Right lobe of liver (tissue), 4 donors: ENCODE results near the gene IAH1.

Experiments used
- CTCF ChIP-seq, 4 donors: fragments of 200-600 bp in 3 of 4; fragments of 450-650 bp in 1 of 4; IDR thresholded peaks; one replicate each; pipeline versions ENCODE4 v1.5.1 to v1.8.0; 2016 to 2022; ENCODE audit warnings: antibody characterized with exemption in 4 of 4, mild to moderate bottlenecking in 2 of 4
- POLR2A ChIP-seq: fragments of 450-650 bp; IDR thresholded peaks from one replicate; pipeline ENCODE4 v1.6.1; 2017; ENCODE audit warnings: antibody characterized with exemption, mild to moderate bottlenecking
- donor health status: DM: no; HTN: no; CAD: no.
- donor health status: DM: no; HTN: no; CAD: no.
- donor health status: DM: no; HTN: yes; CAD: no.

- TF ChIP-seq POLR2A, result no peak
- no peak for TF ChIP-seq CTCF (IDR thresholded peaks at IDR 0.05)
Observed at GRCh38 chr2:9428965-9429577, 45.3 kb upstream of the IAH1 start.
